GM23338 (cell line): ENCODE measurements around the gene RASA3. TPM values are rescaled to one million over a fixed set of nuclear protein-coding genes. Genes with fewer than 3 reads are reported as not detected.
A peak's percentile ranks its signal among the peaks of the same experiment; 100 is the strongest.

Experiments used
- ATAC-seq: fragments of 200-7000 bp; cut with Tn5 transposase; 3 replicates; pipeline ENCODE4 v1.9.1; 2020
- DNase-seq: peaks from one replicate; pipeline ENCODE4 v3.0.0-alpha.2; 2015; ENCODE audit warnings: low spot score
- H2AFZ ChIP-seq: fragments of 200-600 bp; sonication (generic); 2 replicates; pipeline ENCODE4 v1.8.0; 2016; ENCODE audit warnings: antibody characterized with exemption, mild to moderate bottlenecking, moderate library complexity
- H3F3A ChIP-seq: fragments of 200-600 bp; sonication (generic); replicated peaks from 2 replicates; pipeline ENCODE4 v1.8.0; 2017; ENCODE audit warnings: antibody characterized with exemption, mixed run types, low read depth
- H3K27ac ChIP-seq: fragments of 200-600 bp; sonication (generic); 2 replicates; pipeline ENCODE4 v1.6.1; 2016; ENCODE audit warnings: low read depth
- H3K27me3 ChIP-seq: fragments of 200-600 bp; sonication (generic); 2 replicates; pipeline ENCODE4 v1.8.0; 2016; ENCODE audit warnings: mild to moderate bottlenecking, mixed run types, moderate library complexity; ENCODE audit not compliant: insufficient read depth
- H3K36me3 ChIP-seq: fragments of 200-600 bp; sonication (generic); 2 replicates; pipeline ENCODE4 v1.8.0; 2016; ENCODE audit warnings: mild to moderate bottlenecking; ENCODE audit not compliant: insufficient read depth
- H3K4me1 ChIP-seq: fragments of 200-600 bp; sonication (generic); 2 replicates; pipeline ENCODE4 v1.8.0; 2016; ENCODE audit warnings: mild to moderate bottlenecking, moderate library complexity; ENCODE audit not compliant: insufficient read depth
- H3K4me2 ChIP-seq: fragments of 200-600 bp; sonication (generic); 2 replicates; pipeline ENCODE4 v1.7.1; 2017; ENCODE audit warnings: mixed run types
- H3K4me3 ChIP-seq: fragments of 200-600 bp; sonication (generic); 2 replicates; pipeline ENCODE4 v1.6.1; 2016; ENCODE audit warnings: mixed run types
- H3K79me2 ChIP-seq: fragments of 200-600 bp; sonication (generic); replicated peaks from 2 replicates; pipeline ENCODE4 v1.8.0; 2017; ENCODE audit warnings: mild to moderate bottlenecking; ENCODE audit not compliant: insufficient read depth
- H3K9me2 ChIP-seq: fragments of 200-600 bp; sonication (generic); 2 replicates; pipeline ENCODE4 v1.8.0; 2017; ENCODE audit not compliant: insufficient read depth
- H4K20me1 ChIP-seq: fragments of 200-600 bp; sonication (generic); replicated peaks from 2 replicates; pipeline ENCODE4 v1.8.0; 2017; ENCODE audit warnings: mild to moderate bottlenecking; ENCODE audit not compliant: insufficient read depth
- H3K27ac Mint-ChIP-seq: 2 replicates; pipeline ENCODE4 v1.8.0; 2020; ENCODE audit warnings: inconsistent platforms, mild to moderate bottlenecking, moderate library complexity, mixed read lengths
- H3K27me3 Mint-ChIP-seq: 3 replicates; pipeline ENCODE4 v1.8.0; 2022; ENCODE audit warnings: low read depth, mild to moderate bottlenecking, moderate library complexity, mixed read lengths, inconsistent platforms; ENCODE audit not compliant: insufficient read depth, poor library complexity
- H3K36me3 Mint-ChIP-seq: 3 replicates; pipeline ENCODE4 v1.8.0; 2021; ENCODE audit warnings: low read depth, mild to moderate bottlenecking, inconsistent platforms, moderate library complexity, mixed read lengths
- H3K4me1 Mint-ChIP-seq: 3 replicates; pipeline ENCODE4 v1.8.0; 2020; ENCODE audit warnings: mild to moderate bottlenecking, inconsistent platforms, mixed read lengths
- H3K4me3 Mint-ChIP-seq: 3 replicates; pipeline ENCODE4 v1.8.0; 2021; ENCODE audit warnings: moderate library complexity, mild to moderate bottlenecking, inconsistent platforms, mixed read lengths
- H3K9me3 Mint-ChIP-seq: 3 replicates; pipeline ENCODE4 v1.8.0; 2020; ENCODE audit warnings: moderate library complexity, mild to moderate bottlenecking, inconsistent platforms, mixed read lengths
- CREB1 ChIP-seq: fragments of 250-450 bp; sonication (Bioruptor Pico); IDR thresholded peaks from 2 replicates; pipeline ENCODE4 v1.5.0; 2020; ENCODE audit warnings: low read depth, mild to moderate bottlenecking, moderate library complexity
- EZH2 ChIP-seq: fragments of 200-600 bp; sonication (generic); IDR thresholded peaks from one replicate; pipeline ENCODE4 v1.8.0; 2017; ENCODE audit warnings: antibody characterized with exemption, mild to moderate bottlenecking, low read depth; ENCODE audit not compliant: unreplicated experiment
- EZH2phosphoT487 ChIP-seq: fragments of 200-600 bp; sonication (generic); IDR thresholded peaks from one replicate; pipeline ENCODE4 v1.8.1; 2018; ENCODE audit warnings: antibody characterized with exemption; ENCODE audit not compliant: unreplicated experiment
- JUNB ChIP-seq: IDR thresholded peaks from one replicate; pipeline ENCODE4 v1.6.1; 2016; ENCODE audit warnings: antibody characterized with exemption; ENCODE audit not compliant: unreplicated experiment
- NANOG ChIP-seq: IDR thresholded peaks from 2 replicates; pipeline ENCODE4 v1.6.1; 2016; ENCODE audit warnings: antibody characterized with exemption, borderline replicate concordance
- POLR2AphosphoS5 ChIP-seq: IDR thresholded peaks from 2 replicates; pipeline ENCODE4 v1.6.1; 2016; ENCODE audit warnings: antibody characterized with exemption, low read depth
- STAT1 ChIP-seq: IDR thresholded peaks from one replicate; pipeline ENCODE4 v1.6.1; 2016; ENCODE audit warnings: antibody characterized with exemption; ENCODE audit not compliant: unreplicated experiment
- ZNF114 ChIP-seq: fragments of 250-450 bp; sonication (Bioruptor Pico); IDR thresholded peaks from 2 replicates; pipeline ENCODE4 v1.5.0; 2020; ENCODE audit warnings: mild to moderate bottlenecking, moderate library complexity
- ZNF331 ChIP-seq: fragments of 250-450 bp; sonication (Bioruptor Pico); IDR thresholded peaks from 2 replicates; pipeline ENCODE4 v1.5.0; 2020; ENCODE audit warnings: low read depth, mild to moderate bottlenecking, moderate library complexity
- polyA plus RNA-seq: library from polyadenylated mRNA; unstranded; fragments of >200 nt; fragmentation: Nextera tagmentation; extraction: Ambion mirVana; gene quantifications from 2 replicates; pipeline ENCODE4 v1.2.1, GENCODE V29; 2016
- total RNA-seq: library from RNA; depleted of rRNA; stranded (reverse); fragments of >200 nt; shearing (Covaris generic); gene quantifications from 2 replicates; pipeline ENCODE4 v1.2.3, GENCODE V29; 2014
- TF ChIP-seq, protein P1 (sequence below): IDR thresholded peaks from one replicate; pipeline ENCODE4 v1.6.1; 2018; ENCODE audit warnings: antibody characterized with exemption; ENCODE audit not compliant: unreplicated experiment
- TF ChIP-seq, protein P2 (sequence below), 2 experiments: fragments of 200-600 bp in 1 of 2; sonication (generic) in 1 of 2; conservative IDR thresholded peaks; 2 replicates each; pipeline versions ENCODE4 v1.5.1 to v1.6.1; 2016 to 2017; ENCODE audit warnings: antibody characterized with exemption in 2 of 2, low read depth in 2 of 2, mild to moderate bottlenecking in 2 of 2, moderate library complexity in 1 of 2
- TF ChIP-seq, protein P3 (sequence below): IDR thresholded peaks from 2 replicates; pipeline ENCODE4 v1.6.1; 2016; ENCODE audit warnings: antibody characterized with exemption

The RASA3 gene
- total and polyA plus RNA-seq, 2 experiments from 2014 or later = 11.2 to 20.7 TPM

DNA sequence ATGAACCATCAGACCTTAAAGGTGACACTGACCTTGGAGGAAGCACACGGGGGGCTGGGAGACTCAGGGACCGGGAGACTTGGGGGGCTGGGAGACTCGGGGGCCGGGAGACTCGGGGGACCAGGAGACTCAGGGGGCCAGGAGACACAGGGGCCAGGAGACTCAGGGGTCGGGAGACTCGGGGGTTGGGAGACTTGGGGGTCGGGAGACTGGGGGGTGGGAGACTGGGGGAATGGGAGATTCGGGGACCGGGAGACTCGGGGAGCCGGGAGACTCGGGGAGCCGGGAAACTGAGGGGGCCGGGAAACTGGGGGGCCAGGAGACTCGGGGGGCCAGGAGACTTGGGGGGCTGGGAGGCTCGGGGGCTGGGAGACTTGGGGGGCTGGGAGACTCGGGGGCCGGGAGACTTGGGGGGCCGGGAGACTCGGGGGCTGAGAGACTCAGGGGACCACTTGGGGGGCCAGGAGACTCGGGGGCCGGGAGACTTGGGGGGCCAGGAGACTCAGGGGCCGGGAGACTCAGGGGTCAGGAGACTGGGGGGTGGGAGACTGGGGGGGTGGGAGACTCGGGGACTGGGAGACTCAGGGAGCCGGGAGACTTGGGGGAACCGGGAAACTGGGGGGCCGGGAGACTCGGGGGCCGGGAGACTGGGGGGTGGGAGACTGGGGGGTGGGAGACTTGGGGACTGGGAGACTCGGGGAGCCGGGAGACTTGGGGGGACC is 62.9 kb downstream of the RASA3 start (continued):
- TF ChIP-seq, protein P1, sequence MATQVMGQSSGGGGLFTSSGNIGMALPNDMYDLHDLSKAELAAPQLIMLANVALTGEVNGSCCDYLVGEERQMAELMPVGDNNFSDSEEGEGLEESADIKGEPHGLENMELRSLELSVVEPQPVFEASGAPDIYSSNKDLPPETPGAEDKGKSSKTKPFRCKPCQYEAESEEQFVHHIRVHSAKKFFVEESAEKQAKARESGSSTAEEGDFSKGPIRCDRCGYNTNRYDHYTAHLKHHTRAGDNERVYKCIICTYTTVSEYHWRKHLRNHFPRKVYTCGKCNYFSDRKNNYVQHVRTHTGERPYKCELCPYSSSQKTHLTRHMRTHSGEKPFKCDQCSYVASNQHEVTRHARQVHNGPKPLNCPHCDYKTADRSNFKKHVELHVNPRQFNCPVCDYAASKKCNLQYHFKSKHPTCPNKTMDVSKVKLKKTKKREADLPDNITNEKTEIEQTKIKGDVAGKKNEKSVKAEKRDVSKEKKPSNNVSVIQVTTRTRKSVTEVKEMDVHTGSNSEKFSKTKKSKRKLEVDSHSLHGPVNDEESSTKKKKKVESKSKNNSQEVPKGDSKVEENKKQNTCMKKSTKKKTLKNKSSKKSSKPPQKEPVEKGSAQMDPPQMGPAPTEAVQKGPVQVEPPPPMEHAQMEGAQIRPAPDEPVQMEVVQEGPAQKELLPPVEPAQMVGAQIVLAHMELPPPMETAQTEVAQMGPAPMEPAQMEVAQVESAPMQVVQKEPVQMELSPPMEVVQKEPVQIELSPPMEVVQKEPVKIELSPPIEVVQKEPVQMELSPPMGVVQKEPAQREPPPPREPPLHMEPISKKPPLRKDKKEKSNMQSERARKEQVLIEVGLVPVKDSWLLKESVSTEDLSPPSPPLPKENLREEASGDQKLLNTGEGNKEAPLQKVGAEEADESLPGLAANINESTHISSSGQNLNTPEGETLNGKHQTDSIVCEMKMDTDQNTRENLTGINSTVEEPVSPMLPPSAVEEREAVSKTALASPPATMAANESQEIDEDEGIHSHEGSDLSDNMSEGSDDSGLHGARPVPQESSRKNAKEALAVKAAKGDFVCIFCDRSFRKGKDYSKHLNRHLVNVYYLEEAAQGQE = no peak
- TF ChIP-seq JUNB (no peak), ZNF331 (CRISPR knock-in tag) (no peak), POLR2AphosphoS5 (no peak), STAT1 (no peak), EZH2 (no peak)
- TF ChIP-seq, protein P2, sequence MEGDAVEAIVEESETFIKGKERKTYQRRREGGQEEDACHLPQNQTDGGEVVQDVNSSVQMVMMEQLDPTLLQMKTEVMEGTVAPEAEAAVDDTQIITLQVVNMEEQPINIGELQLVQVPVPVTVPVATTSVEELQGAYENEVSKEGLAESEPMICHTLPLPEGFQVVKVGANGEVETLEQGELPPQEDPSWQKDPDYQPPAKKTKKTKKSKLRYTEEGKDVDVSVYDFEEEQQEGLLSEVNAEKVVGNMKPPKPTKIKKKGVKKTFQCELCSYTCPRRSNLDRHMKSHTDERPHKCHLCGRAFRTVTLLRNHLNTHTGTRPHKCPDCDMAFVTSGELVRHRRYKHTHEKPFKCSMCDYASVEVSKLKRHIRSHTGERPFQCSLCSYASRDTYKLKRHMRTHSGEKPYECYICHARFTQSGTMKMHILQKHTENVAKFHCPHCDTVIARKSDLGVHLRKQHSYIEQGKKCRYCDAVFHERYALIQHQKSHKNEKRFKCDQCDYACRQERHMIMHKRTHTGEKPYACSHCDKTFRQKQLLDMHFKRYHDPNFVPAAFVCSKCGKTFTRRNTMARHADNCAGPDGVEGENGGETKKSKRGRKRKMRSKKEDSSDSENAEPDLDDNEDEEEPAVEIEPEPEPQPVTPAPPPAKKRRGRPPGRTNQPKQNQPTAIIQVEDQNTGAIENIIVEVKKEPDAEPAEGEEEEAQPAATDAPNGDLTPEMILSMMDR (conservative IDR thresholded peaks at IDR 0.05; ENCODE audit: low read depth in 2 of 2) = no peak

DNA sequence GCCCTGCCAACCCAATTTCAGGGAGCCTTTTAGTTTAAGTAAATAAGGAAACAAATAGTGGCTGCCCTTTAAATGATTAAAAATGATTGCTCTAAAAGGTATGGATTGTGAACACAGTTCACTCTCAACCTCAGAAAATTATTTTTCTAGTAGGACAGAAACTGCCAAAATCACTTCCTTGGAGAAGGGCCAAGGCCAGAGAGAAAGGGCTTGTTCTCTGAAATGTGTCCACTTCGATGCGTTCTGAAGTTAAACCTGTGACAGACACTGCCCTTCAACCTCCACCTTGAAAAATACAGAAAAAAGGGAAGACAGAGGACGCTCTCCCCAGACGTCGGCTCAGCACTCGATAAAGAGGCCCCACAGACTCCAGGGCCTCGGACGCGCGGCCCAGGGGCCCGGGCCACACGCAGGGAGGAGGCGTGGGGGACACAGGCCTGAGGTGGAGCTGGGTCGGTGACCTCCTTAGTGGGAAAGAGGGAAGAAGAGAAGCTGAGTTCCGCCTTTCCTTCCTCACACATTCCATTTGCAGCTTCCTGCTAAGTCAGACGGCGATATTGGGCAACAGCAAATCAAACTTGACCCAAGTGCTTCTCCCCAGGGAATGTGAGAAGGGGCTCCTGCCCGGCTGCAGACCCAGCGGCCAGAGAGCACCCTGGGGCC is 63.6 kb downstream of the RASA3 start:
- Histone ChIP-seq H2AFZ (no peak overlapping the region), H3F3A (peaks cover 11% of the 10 kb centered on the region), H3K4me2 (no peak overlapping the region), H3K79me2 (peaks cover 10% of the 10 kb centered on the region; the same call in 1 of the 2 replicates), H3K9me2 (no peaks in the 10 kb centered on the region), H3K36me3 (no peaks in the 10 kb centered on the region; the same call in 1 of the 2 replicates), H3K4me3 (no peak overlapping the region), H3K4me1 (peaks cover 9% of the 10 kb centered on the region; the same call in 1 of the 2 replicates), H3K27me3 (no peaks in the 10 kb centered on the region), H4K20me1 (no peaks in the 10 kb centered on the region; the same call in 1 of the 2 replicates), H3K27ac (peak overlapping the region; percentile 55; the same call in 1 of the 2 replicates)
- Mint-ChIP-seq H3K27ac (peak overlapping the region; percentile 77), H3K4me1 (peaks cover 37% of the 10 kb centered on the region), H3K36me3 (peaks cover 21% of the 10 kb centered on the region), H3K27me3 (peaks cover 17% of the 10 kb centered on the region), H3K4me3 (no peak overlapping the region), H3K9me3 (peaks cover 7% of the 10 kb centered on the region)
- ATAC-seq = no peak
- DNase-seq = no peak
- TF ChIP-seq, protein P3, sequence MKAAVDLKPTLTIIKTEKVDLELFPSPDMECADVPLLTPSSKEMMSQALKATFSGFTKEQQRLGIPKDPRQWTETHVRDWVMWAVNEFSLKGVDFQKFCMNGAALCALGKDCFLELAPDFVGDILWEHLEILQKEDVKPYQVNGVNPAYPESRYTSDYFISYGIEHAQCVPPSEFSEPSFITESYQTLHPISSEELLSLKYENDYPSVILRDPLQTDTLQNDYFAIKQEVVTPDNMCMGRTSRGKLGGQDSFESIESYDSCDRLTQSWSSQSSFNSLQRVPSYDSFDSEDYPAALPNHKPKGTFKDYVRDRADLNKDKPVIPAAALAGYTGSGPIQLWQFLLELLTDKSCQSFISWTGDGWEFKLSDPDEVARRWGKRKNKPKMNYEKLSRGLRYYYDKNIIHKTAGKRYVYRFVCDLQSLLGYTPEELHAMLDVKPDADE = no peak
- TF ChIP-seq EZH2 = no peak
- TF ChIP-seq ZNF114 (CRISPR knock-in tag) = no peak
- TF ChIP-seq, protein P1 = no peak
- no peak for TF ChIP-seq CREB1 (CRISPR knock-in tag)
- TF ChIP-seq NANOG = no peak
- TF ChIP-seq STAT1 = no peak
- TF ChIP-seq, protein P2 (conservative IDR thresholded peaks at IDR 0.05; ENCODE audit: low read depth in 2 of 2) = no peak
- TF ChIP-seq EZH2phosphoT487 = no peak
- TF ChIP-seq POLR2AphosphoS5 = no peak
- no peak for TF ChIP-seq ZNF331 (CRISPR knock-in tag)
